HG03064 (cell line): Measurements from ENCODE around the gene OPTN.
A peak's percentile ranks its signal among the peaks of the same experiment; 100 is the strongest.

Experiments used
- ATAC-seq: cut with Tn5 transposase; IDR thresholded peaks from one replicate; pipeline ENCODE4 v1.9.1; 2021; ENCODE audit warnings: low read depth; ENCODE audit not compliant: unreplicated experiment

Gene OPTN

DNA sequence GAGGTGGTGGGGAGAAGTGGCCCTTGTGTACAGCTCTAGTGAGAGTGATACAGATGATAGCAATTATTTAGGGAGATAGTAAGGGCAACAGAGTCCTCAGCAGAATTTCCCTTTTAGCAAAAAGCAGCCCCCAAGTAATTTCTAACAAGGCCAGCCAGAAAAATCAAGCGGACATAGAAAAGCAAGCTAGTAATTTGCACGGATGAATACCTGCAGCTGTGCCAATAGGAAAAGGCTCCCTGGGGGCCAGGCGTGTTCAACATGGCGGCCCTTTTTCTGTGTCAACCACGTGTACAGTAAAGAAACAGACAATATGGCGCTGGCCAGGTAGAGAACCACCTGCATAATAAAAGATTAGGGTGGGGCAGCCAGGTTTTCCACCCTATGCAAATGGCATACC, 68.8 kb downstream of the OPTN start:
- no peak for ATAC-seq

DNA sequence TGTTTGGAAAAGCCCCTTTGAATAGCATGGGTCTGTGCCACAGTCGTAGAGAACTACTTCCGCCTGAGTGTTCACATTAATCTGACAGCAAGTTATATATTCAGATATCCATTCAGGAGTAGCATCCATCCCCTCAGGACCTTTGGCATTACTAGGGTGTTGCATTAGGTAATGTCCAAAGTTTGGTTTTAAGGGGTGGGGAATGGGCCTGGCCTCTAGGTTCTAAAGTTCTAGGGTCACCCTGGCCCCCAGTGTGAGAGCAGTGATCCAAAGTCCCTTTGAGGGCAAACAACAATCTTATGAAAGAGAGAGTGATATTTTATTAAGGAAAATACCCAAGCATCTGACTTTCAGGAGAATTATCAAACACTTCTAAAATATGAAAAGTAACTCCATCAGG, 73.7 kb downstream of the OPTN start:
- ATAC-seq: no peak

DNA sequence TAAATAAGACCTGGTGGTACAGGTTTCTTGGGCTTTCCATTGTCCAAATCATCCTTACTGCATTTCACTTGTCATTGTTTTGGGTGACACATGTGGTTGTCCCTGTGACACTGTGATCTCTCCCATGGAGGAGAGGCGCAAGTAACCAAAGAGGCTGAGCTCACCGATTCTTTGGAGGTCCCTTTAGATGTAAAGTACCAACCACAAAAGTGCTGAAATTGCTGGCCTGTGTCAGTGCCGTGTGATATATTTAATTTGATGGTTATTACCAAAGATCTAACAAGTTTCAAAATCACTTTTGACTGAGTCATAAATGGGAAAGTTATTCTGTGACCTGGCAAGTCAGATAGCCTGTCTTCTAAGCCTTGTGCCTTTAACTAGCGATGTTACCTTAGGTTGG, 80.8 kb downstream of the OPTN start:
- ATAC-seq: no peak

DNA sequence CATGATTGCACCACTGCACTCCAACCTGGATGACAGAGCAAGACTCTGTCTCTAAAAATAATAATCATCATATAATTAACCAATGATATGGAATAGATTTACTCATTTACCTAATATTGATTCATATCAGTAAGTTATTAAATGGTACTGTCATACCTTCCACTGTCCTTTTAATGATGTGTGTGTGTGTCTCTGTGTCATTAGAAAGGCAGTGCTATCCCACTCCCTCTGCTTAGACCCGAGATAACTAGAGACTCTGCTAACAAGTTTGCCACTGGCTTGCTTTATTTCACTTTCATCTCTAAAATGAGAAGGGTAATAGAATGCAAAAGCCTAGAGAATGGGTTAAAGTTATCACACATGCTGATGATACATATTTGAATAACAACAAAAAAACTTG, 82.5 kb downstream of the OPTN start:
- no peak for ATAC-seq

DNA sequence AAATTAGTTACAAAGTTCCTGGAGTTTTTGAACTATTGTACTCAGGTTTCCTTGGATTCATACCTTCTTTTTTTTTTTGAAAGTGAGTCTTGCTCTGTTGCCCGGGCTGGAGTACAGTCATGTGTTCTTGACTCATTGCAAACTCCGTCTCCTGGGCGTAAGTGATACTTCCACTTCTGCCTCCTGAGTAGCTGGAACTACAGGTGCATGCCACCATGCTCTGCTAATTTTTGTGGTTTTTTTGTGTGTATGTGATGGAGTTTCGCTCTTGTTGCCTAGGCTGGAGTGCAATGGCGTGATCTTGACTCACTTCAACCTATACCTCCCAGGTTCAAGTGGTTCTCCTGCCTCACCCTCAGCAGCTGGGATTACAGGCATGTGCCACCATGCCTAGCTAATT, 83.7 kb downstream of the OPTN start:
- ATAC-seq: peak; percentile 55

DNA sequence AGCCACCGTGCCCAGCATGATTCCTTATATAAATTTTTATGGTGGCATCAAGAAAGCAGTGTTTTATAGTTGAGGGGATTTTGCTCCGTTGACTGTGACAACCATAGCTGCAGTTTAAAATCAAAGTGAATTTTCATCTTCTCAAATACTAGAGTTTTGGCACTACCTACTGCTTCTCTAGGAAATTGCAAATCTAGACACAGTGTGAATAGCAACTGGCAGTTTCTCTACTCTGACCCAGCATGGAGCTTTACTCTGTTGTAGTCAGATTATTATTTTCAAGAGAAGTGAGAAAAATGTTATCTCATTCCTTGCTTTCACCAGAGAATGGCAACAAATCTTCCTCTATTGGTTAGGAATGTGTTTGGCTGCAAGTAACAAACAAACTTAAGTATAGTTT, 84.3 kb downstream of the OPTN start:
- ATAC-seq: no peak

DNA sequence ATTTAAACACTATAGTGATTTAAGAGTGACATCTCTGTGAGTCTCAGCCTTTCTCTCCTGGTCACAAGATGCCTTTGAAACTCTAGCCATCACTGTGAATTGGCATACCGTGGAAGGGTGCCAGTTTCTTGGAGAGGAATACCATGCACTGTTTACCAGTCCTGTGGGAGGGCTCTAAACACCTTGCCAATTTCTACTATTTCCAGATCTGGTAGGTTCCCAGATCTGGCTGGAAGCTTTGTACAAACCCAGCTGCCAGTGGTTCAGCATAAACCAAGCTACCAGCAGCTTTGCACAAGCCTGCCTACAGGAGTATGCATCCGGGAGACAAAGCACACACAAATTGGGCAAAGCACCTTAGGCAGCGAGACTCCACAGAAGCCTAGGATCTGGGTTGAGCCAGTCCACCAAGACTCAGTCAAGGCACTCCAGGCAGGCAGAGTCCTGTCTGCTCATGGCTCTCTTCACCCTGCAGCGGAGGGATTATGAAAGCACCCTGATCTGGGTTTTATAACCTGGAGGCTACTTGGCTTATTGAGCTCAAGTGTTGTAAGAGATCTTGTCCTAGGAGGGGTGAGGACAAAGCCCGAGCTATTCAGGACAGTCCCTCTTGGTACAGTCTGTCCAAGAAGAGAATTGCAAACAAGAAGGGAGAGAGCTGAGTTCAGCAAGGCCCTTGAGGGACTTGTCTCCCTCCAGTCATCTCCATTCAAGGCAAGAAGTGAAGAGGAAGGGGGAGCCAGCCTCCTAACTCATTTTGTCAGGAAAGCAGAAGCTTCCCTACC, 85.0 kb downstream of the OPTN start:
- no peak for ATAC-seq

DNA sequence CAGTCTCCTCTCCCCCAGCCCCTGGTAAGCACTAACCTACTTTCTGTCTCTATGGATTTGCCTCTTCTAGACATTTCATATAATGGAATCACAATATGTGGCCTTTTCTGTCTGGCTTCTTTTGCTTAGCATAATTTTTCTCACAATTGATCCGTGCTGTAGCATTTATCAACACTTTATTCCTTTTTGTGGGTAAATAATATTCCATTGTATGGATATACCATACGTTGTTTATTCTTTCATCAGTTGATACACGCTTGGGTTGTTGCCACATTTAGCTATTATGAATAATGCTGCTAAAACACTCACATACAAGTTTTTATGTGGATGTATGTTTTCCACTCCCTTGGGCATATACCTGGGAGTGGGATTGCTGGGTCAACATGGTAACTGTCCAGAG, 87.2 kb downstream of the OPTN start:
- ATAC-seq: no peak
